HepG2 (cell line): ENCODE measurements around the gene NREP. TPM values are rescaled to one million over a fixed set of nuclear protein-coding genes. Genes with fewer than 3 reads are reported as not detected.

Experiments
- ARID2 ChIP-seq: sonication (generic); formaldehyde crosslinking; IDR thresholded peaks from 2 replicates; pipeline ENCODE4 v1.8.1; 2022; ENCODE audit warnings: mild to moderate bottlenecking, missing genetic modification reagents, borderline replicate concordance
- ARNT ChIP-seq: fragments of 450-650 bp; IDR thresholded peaks from 2 replicates; pipeline ENCODE4 v1.6.1; 2017
- GLMP ChIP-seq: sonication (generic); formaldehyde crosslinking; IDR thresholded peaks from 2 replicates; pipeline ENCODE4 v1.9.0; 2021; ENCODE audit warnings: missing genetic modification reagents, mild to moderate bottlenecking, borderline replicate concordance
- HHEX ChIP-seq: IDR thresholded peaks from 2 replicates; pipeline ENCODE4 v1.6.1; 2016; ENCODE audit warnings: control low read depth
- IRF2 ChIP-seq: IDR thresholded peaks from 2 replicates; pipeline ENCODE4 v1.6.1; 2018; ENCODE audit warnings: missing genetic modification reagents, missing compliant biosample characterization
- KDM3A ChIP-seq: IDR thresholded peaks from 2 replicates; pipeline ENCODE4 v1.6.1; 2018; ENCODE audit warnings: low read depth, missing compliant biosample characterization
- KLF11 ChIP-seq: IDR thresholded peaks from 2 replicates; pipeline ENCODE4 v1.6.1; 2016; ENCODE audit warnings: missing compliant biosample characterization
- MLXIP ChIP-seq: sonication (generic); formaldehyde crosslinking; IDR thresholded peaks from 2 replicates; pipeline ENCODE4 v1.9.0; 2021; ENCODE audit warnings: missing genetic modification reagents, borderline replicate concordance
- MXI1 ChIP-seq: IDR thresholded peaks from 3 replicates; pipeline ENCODE4 v1.6.1; 2012; ENCODE audit warnings: low read depth, low read length, inconsistent platforms, borderline replicate concordance
- NKX3-1 ChIP-seq: sonication (generic); formaldehyde crosslinking; IDR thresholded peaks from 2 replicates; pipeline ENCODE4 v1.5.0; 2020; ENCODE audit warnings: missing genetic modification reagents
- UBTF ChIP-seq: sonication (generic); formaldehyde crosslinking; IDR thresholded peaks from 2 replicates; pipeline ENCODE4 v1.4.0; 2020; ENCODE audit warnings: mild to moderate bottlenecking, missing genetic modification reagents
- ZFP1 ChIP-seq: IDR thresholded peaks from 2 replicates; pipeline ENCODE4 v1.6.1; 2016
- ZNF234 ChIP-seq: sonication (generic); formaldehyde crosslinking; conservative IDR thresholded peaks from 2 replicates; pipeline ENCODE4 v1.5.1; 2020; ENCODE audit warnings: mild to moderate bottlenecking, missing genetic modification reagents
- ZNF564 ChIP-seq: sonication (generic); formaldehyde crosslinking; IDR thresholded peaks from 2 replicates; pipeline ENCODE4 v1.8.1; 2023; ENCODE audit warnings: mild to moderate bottlenecking, missing genetic modification reagents
- ZNF652 ChIP-seq: IDR thresholded peaks from 2 replicates; pipeline ENCODE4 v1.6.1; 2016; ENCODE audit warnings: low read depth, borderline replicate concordance
- ZNF761 ChIP-seq: sonication (generic); formaldehyde crosslinking; conservative IDR thresholded peaks from 2 replicates; pipeline ENCODE4 v1.4.0; 2020; ENCODE audit warnings: mild to moderate bottlenecking, missing genetic modification reagents
- polyA plus RNA-seq, 8 experiments: library from polyadenylated mRNA; depleted of rRNA in 3 of 8; stranded (reverse) in 7 of 8; unstranded in 1 of 8; fragments of >200 nt; fragmentation: Illumina TruSeq in 4 of 8; extraction: Trizol in 4 of 8; gene quantifications; 2 replicates each; pipeline versions ENCODE4 v1.2.1 to v1.2.3, GENCODE V29; 2011 to 2016; ENCODE audit warnings: low read depth in 4 of 8, missing spikeins in 1 of 8, mixed read lengths in 1 of 8; ENCODE audit not compliant: insufficient read depth in 1 of 8
- total RNA-seq, 5 experiments: library from RNA; depleted of rRNA; stranded (reverse); fragments of >200 nt; fragmentation: Illumina TruSeq; extraction: Trizol; gene quantifications; 2 replicates each; pipeline ENCODE4 v1.2.3, GENCODE V29; 2016; ENCODE audit warnings: low read depth in 1 of 5
- TF ChIP-seq, protein P1 (sequence below): sonication (generic); formaldehyde crosslinking; IDR thresholded peaks from 2 replicates; pipeline ENCODE4 v1.4.0; 2020; ENCODE audit warnings: mild to moderate bottlenecking, low read depth, missing genetic modification reagents
- TF ChIP-seq, protein P2 (sequence below): IDR thresholded peaks from 2 replicates; pipeline ENCODE4 v1.6.1; 2016; ENCODE audit warnings: low read depth
- TF ChIP-seq, protein P3 (sequence below): sonication (generic); formaldehyde crosslinking; IDR thresholded peaks from 2 replicates; pipeline ENCODE4 v1.5.1; 2020; ENCODE audit warnings: missing genetic modification reagents, mild to moderate bottlenecking, borderline replicate concordance

The NREP gene
- total and polyA plus RNA-seq, 2 of the 13 experiments (the other 11 are each of a cell fraction or from before 2014, with no cell fraction given), result 40.5 to 102 TPM

DNA sequence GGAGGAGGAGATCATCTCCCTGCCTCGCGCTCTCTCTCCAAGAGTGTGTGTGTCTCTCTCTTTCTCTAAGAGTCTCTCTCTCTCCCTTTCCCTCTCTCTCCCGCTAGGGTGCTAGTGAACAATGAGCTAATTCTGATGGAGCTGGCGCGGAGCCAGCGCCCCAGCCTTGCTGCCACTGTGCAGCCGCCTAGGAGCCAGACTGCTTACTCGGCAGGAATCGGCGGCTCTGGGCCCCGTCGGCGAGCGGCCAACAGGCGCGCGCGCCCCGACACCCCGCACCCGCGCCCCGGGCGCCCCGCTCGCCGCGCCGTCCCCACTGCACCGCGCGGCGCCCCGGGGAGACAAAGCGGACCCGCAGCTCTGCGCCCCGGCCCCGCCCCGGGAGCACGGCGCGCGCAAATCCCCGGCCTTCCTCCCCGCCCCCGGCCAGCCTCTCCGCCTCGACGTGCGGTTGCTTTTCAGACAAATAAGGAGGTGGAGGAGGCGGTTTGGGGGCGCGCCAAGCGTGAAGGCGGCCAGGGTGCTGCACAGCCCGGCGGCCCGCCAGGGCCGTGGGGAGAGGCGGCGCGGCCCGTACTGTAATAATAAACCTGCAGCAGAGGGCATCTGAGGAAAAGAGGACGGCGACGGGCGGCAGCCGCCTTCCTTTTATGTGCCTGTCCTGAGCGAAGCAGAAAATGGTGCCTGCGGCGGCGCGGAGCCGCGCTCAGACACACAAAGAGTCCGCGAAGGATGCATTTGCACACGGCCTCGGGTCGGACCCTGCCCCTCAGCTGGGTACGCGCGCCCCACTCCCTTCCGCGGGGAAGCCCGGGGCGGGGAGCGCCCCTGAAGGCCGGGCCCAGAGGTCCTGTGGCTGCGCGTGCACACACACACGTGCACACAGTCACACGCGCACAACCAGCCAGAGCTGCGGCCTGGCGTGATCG lies 625 bp upstream of the NREP start (continued):
- TF ChIP-seq UBTF (CRISPR knock-in tag) (peak; percentile 61; the same call in 1 of the 2 replicates), ZNF652 (no peak), ZFP1 (CRISPR knock-in tag) (no peak), NKX3-1 (CRISPR knock-in tag) (0 out of 2 replicates have a peak, but pooled peaks have one; percentile 44), MLXIP (CRISPR knock-in tag) (no peak), ZNF234 (CRISPR knock-in tag) (no peak; the same call in 1 of the 2 replicates), ZNF761 (peak; percentile 84), IRF2 (CRISPR knock-in tag) (peak; percentile 40; the same call in 1 of the 2 replicates), GLMP (no peak), MXI1 (peak; percentile 53; the same call in 1 of the 3 replicates), KDM3A (CRISPR knock-in tag) (no peak), KLF11 (0 out of 2 replicates have a peak, but pooled peaks have one; percentile 27), ARID2 (CRISPR knock-in tag) (no peak), ARNT (no peak), ZNF564 (CRISPR knock-in tag) (peak; percentile 78), HHEX (CRISPR knock-in tag) (no peak)
- TF ChIP-seq, protein P1, sequence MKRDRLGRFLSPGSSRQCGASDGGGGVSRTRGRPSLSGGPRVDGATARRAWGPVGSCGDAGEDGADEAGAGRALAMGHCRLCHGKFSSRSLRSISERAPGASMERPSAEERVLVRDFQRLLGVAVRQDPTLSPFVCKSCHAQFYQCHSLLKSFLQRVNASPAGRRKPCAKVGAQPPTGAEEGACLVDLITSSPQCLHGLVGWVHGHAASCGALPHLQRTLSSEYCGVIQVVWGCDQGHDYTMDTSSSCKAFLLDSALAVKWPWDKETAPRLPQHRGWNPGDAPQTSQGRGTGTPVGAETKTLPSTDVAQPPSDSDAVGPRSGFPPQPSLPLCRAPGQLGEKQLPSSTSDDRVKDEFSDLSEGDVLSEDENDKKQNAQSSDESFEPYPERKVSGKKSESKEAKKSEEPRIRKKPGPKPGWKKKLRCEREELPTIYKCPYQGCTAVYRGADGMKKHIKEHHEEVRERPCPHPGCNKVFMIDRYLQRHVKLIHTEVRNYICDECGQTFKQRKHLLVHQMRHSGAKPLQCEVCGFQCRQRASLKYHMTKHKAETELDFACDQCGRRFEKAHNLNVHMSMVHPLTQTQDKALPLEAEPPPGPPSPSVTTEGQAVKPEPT (CRISPR knock-in tag), result no peak; the same call in 1 of the 2 replicates
- TF ChIP-seq, protein P2, sequence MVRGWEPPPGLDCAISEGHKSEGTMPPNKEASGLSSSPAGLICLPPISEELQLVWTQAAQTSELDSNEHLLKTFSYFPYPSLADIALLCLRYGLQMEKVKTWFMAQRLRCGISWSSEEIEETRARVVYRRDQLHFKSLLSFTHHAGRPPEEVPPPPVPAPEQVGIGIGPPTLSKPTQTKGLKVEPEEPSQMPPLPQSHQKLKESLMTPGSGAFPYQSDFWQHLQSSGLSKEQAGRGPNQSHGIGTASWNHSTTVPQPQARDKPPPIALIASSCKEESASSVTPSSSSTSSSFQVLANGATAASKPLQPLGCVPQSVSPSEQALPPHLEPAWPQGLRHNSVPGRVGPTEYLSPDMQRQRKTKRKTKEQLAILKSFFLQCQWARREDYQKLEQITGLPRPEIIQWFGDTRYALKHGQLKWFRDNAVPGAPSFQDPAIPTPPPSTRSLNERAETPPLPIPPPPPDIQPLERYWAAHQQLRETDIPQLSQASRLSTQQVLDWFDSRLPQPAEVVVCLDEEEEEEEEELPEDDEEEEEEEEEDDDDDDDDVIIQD (CRISPR knock-in tag), result no peak
- TF ChIP-seq, protein P3, sequence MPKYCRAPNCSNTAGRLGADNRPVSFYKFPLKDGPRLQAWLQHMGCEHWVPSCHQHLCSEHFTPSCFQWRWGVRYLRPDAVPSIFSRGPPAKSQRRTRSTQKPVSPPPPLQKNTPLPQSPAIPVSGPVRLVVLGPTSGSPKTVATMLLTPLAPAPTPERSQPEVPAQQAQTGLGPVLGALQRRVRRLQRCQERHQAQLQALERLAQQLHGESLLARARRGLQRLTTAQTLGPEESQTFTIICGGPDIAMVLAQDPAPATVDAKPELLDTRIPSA (CRISPR knock-in tag), result no peak
